ENCODE measurements around the gene FUCA2. TPM values are rescaled to one million over a fixed set of nuclear protein-coding genes. Genes with fewer than 3 reads are reported as not detected.

The FUCA2 gene, protein sequence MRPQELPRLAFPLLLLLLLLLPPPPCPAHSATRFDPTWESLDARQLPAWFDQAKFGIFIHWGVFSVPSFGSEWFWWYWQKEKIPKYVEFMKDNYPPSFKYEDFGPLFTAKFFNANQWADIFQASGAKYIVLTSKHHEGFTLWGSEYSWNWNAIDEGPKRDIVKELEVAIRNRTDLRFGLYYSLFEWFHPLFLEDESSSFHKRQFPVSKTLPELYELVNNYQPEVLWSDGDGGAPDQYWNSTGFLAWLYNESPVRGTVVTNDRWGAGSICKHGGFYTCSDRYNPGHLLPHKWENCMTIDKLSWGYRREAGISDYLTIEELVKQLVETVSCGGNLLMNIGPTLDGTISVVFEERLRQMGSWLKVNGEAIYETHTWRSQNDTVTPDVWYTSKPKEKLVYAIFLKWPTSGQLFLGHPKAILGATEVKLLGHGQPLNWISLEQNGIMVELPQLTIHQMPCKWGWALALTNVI
- 48.2 to 53.6 TPM (median 52.3 TPM) in 3 replicates for total RNA-seq

- Mint-ChIP-seq H3K4me1 (peaks cover 27% of the 10 kb centered on the region), H3K36me3 (peaks cover 15% of the 10 kb centered on the region), H3K4me3 (peak within 1 kb of the TSS; percentile 87), H3K27me3 (ENCODE audit: low read depth) (peaks cover 10% of the 10 kb centered on the region), H3K9me3 (no peaks in the 10 kb centered on the region), H3K27ac (peak within 1 kb of the TSS; percentile 90)
- no peak for TF ChIP-seq CTCF (IDR thresholded peaks at IDR 0.05; ENCODE audit: unreplicated experiment)
- peak; percentile 47 to 79 for DNase-seq (ENCODE audit: low spot score in 2 of 2, unreplicated experiment in 2 of 2)
Observed at GRCh38 chr6:143510991-143511891, at the start of gene FUCA2. Gene FUCA2 (minus strand): TSS chr6:143511720. CDS start chr6:143511634, 86 bp downstream.

DNA sequence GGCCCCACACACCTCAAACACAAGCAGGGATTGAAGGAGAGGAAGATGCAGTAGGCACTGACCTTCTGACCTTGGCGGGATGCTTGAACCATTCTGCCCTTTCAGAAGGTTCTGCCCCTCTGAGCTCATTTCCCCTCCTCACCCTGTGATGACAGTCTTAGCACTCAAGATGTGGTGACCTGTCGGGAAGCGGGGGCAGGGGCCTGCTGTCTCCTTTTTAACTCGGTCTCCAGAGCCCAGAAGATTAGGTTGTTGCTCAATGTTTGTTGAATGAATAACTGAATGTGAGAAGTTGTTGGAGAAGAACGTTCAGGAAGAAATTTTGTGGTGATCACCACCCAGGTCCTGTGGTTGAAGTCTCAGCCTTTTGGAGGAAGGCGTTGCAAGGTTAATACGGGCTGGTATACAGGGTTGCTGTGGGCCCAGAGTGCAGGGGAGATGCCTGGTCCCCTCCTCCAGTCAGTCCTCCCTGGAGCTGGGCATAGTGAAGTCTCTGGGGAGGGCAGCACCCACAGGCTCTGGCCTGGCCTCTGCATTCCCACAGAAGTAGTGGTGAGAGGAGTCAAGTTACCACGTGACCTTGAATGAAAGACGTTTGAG is 49.7 kb upstream of the FUCA2 start:
- Mint-ChIP-seq H3K9me3 (no peaks in the 10 kb centered on the region), H3K27ac (no peak overlapping the region), H3K27me3 (ENCODE audit: low read depth) (no peaks in the 10 kb centered on the region), H3K36me3 (no peaks in the 10 kb centered on the region), H3K4me1 (peaks cover 3% of the 10 kb centered on the region), H3K4me3 (no peak overlapping the region)
- TF ChIP-seq CTCF (IDR thresholded peaks at IDR 0.05; ENCODE audit: unreplicated experiment) = no peak
- DNase-seq (ENCODE audit: low spot score in 2 of 2, unreplicated experiment in 2 of 2) = no peak

GRCh38 chr6:143559051-143559660 is 47.6 kb upstream of the FUCA2 start:
- no peak for TF ChIP-seq CTCF (IDR thresholded peaks at IDR 0.05; ENCODE audit: unreplicated experiment)
- H3K4me1 Mint-ChIP-seq = peaks cover 19% of the 10 kb centered on the region
- no peak overlapping the region for H3K4me3 Mint-ChIP-seq
- no peaks in the 10 kb centered on the region for H3K9me3 Mint-ChIP-seq
- no peaks in the 10 kb centered on the region for H3K27me3 Mint-ChIP-seq (ENCODE audit: low read depth)
- no peak for DNase-seq (ENCODE audit: low spot score in 2 of 2, unreplicated experiment in 2 of 2)
- H3K36me3 Mint-ChIP-seq = no peaks in the 10 kb centered on the region
- no peak overlapping the region for H3K27ac Mint-ChIP-seq

DNA sequence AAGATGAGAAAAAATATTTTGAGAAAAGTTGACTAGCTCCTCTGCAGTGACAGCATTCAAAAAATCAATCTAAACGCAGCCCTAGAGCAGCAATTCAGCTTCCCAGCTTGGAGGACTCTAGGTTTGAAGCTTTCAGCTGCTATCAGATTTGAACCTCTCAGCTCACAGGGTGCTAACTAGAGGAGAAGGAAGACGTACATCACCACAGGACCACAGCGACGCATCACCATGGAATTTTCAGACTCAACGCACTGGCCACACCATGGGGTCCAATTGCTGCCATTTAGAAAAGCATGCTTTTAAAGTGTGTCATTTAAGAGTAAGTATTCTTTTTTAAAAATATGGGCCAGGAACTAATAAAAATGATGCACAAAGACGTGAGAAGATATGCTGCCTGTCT is 45.0 kb upstream of the FUCA2 start:
- Mint-ChIP-seq H3K36me3 (no peaks in the 10 kb centered on the region), H3K9me3 (no peaks in the 10 kb centered on the region), H3K27ac (no peak overlapping the region), H3K4me3 (no peak overlapping the region), H3K27me3 (ENCODE audit: low read depth) (no peaks in the 10 kb centered on the region), H3K4me1 (peaks cover 30% of the 10 kb centered on the region)
- no peak for TF ChIP-seq CTCF (IDR thresholded peaks at IDR 0.05; ENCODE audit: unreplicated experiment)
- DNase-seq (ENCODE audit: low spot score in 2 of 2, unreplicated experiment in 2 of 2) = no peak

GRCh38 chr6:143555582-143555981 is 44.1 kb upstream of the FUCA2 start:
- no peaks in the 10 kb centered on the region for H3K36me3 Mint-ChIP-seq
- peak overlapping the region; percentile 7 for H3K27ac Mint-ChIP-seq
- no peaks in the 10 kb centered on the region for H3K9me3 Mint-ChIP-seq
- no peak overlapping the region for H3K4me3 Mint-ChIP-seq
- peaks cover 30% of the 10 kb centered on the region for H3K4me1 Mint-ChIP-seq
- DNase-seq (ENCODE audit: low spot score in 2 of 2, unreplicated experiment in 2 of 2) = no peak
- H3K27me3 Mint-ChIP-seq (ENCODE audit: low read depth) = no peaks in the 10 kb centered on the region
- TF ChIP-seq CTCF (IDR thresholded peaks at IDR 0.05; ENCODE audit: unreplicated experiment) = no peak

Measured in mesothelial cell of epicardium (in vitro differentiated cells).